ENCODE measurements around the gene RIOK2.
"Not testable (repeated sequence)": the region's sequence is repeated elsewhere in the genome, so short reads cannot be mapped to it uniquely, and the experiment has no call there.

The RIOK2 gene

DNA sequence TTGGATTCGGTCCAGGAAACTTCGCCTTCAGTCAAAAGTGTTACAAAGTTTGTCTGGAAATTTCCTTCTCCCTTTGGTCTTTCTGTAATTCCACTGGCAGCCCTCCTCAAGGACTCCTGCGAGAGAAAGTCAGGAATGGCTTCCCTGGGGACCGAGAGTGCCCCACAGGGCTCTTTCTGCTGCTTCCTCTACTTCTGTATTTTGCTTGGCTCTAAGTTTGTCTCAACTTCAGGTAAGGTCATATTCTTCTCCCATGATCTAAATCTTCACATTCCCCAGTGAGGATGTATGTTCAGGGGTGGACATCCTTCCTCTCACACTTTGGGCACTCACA, 10.3 kb upstream of the RIOK2 start:
- Histone ChIP-seq H3K27me3 (no peaks in the 10 kb centered on the region), H3K9me3 (no peaks in the 10 kb centered on the region), H3K4me3 (ENCODE audit: low read depth, low read length) (no peak overlapping the region; the same call in 1 of the 2 replicates), H3K4me1 (peaks cover 11% of the 10 kb centered on the region), H3K36me3 (no peaks in the 10 kb centered on the region)
- no peak for DNase-seq
- TF ChIP-seq CTCF (IDR thresholded peaks at IDR 0.05; ENCODE audit: low read depth, low read length), result no peak

DNA sequence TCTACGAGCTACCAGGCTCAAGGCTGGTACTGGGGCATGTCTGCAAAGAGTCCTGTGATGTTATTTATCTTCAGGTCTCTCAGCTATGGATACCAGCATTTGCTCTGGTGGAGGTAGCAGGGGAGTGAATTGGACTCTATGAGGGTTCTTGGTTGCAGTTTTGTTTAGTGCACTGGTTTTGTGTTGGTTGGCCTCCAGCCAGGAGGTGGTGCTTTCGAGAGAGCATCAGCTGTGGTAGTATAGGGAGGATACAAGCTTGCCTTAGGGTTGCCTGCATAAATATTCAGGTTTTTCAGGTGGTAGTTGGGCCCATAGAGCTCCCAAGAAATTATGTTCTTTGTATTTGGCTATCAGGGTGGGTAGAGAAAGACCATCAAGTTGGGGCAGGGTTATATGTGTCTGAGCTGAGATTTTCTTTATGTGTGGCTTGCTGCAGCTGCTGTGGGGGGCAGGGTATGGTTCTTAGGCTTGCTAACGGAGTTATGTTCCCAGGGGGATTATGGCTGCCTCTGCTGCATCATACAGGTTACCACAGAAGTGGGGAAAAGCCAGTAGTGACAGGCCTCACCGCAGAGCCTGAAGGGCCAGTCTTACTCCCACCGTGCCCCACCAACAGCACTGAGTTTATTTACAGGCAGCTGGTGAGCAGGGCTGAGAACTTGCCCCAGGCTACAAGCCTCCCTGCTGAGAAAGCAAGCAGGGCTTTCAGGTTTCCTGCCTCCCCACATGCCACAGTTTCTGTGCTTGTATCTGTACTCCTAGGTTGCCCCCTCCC, 9.7 kb upstream of the RIOK2 start:
- Histone ChIP-seq H3K36me3 (no peaks in the 10 kb centered on the region), H3K27me3 (no peaks in the 10 kb centered on the region), H3K9me3 (no peaks in the 10 kb centered on the region), H3K4me1 (peaks cover 11% of the 10 kb centered on the region), H3K4me3 (ENCODE audit: low read depth, low read length) (peak overlapping the region; percentile 42)
- no peak for TF ChIP-seq CTCF (IDR thresholded peaks at IDR 0.05; ENCODE audit: low read depth, low read length)
- DNase-seq, result peak; percentile 77

GRCh38 chr5:97191893-97192292, 8.8 kb upstream of the RIOK2 start:
- H3K36me3 ChIP-seq, result no peaks in the 10 kb centered on the region
- no peaks in the 10 kb centered on the region for H3K27me3 ChIP-seq
- no peaks in the 10 kb centered on the region for H3K9me3 ChIP-seq
- H3K4me1 ChIP-seq, result peaks cover 11% of the 10 kb centered on the region
- TF ChIP-seq CTCF (IDR thresholded peaks at IDR 0.05; ENCODE audit: low read depth, low read length), result no peak
- DNase-seq, result no peak
- no peak overlapping the region for H3K4me3 ChIP-seq (ENCODE audit: low read depth, low read length)

- not testable (repeated sequence) for H3K4me3 ChIP-seq (ENCODE audit: low read depth, low read length); DNase-seq; H3K27me3 ChIP-seq; H3K9me3 ChIP-seq; H3K36me3 ChIP-seq
- peaks cover 11% of the 10 kb centered on the region for H3K4me1 ChIP-seq
Measured at GRCh38 chr5:97189523-97189922, 6.5 kb upstream of the RIOK2 start.

GRCh38 chr5:97183930-97184213, 825 bp upstream of the RIOK2 start:
- Histone ChIP-seq H3K4me1 (0 out of 2 replicates have a peak, but pooled peaks cover 3% of the 10 kb centered on the region), H3K27me3 (no peaks in the 10 kb centered on the region), H3K4me3 (ENCODE audit: low read depth, low read length) (peak overlapping the region; percentile 74), H3K9me3 (no peaks in the 10 kb centered on the region; the same call in 1 of the 2 replicates), H3K36me3 (peaks cover 10% of the 10 kb centered on the region)
- no peak for DNase-seq
- TF ChIP-seq CTCF (IDR thresholded peaks at IDR 0.05; ENCODE audit: low read depth, low read length), result no peak

DNA sequence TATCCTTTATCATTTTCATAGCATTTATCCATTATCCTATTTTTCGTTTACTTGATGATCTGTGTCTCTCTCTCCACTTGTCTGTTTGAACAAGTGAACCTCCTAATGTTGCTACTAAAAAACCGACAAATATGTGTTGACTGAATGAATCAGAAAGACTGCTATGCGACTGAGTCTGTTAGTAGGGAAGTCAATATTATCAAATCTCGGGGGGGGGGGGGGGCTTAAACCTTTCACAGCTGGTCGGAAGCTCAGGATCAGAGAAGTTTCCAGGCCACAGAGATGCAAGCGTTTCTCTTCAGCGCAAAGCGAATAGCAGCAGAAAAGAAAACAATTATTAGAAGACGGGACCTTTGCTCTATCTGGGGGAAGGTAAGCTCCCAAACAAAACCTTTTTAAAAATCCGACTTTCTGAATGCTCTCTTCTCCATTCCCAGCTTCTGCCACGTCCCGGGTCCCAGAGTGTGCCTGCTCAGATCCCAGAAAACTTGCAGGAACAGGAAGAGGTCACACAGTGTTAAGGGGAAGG, 412 bp downstream of the RIOK2 start:
- Histone ChIP-seq H3K36me3 (peaks cover 18% of the 10 kb centered on the region), H3K4me3 (ENCODE audit: low read depth, low read length) (peak overlapping the region; percentile 74), H3K9me3 (no peaks in the 10 kb centered on the region; the same call in 1 of the 2 replicates), H3K27me3 (no peaks in the 10 kb centered on the region), H3K4me1 (0 out of 2 replicates have a peak, but pooled peaks cover 3% of the 10 kb centered on the region)
- no peak for DNase-seq
- TF ChIP-seq CTCF (IDR thresholded peaks at IDR 0.05; ENCODE audit: low read depth, low read length), result no peak
